Measurements from ENCODE around the gene FGF12. TPM values are rescaled to one million over a fixed set of nuclear protein-coding genes. Genes with fewer than 3 reads are reported as not detected.
"Not testable (repeated sequence)": the region's sequence is repeated elsewhere in the genome, so short reads cannot be mapped to it uniquely, and the experiment has no call there.

FGF12 gene
- total RNA-seq: under 1 TPM in 2 of 4 donors, not detected in 2; 0.32 to 0.55 TPM

- 0 to 16% methylated on average over 2 to 33 of the region's 36 CpGs for WGBS, 2 donors (ENCODE audit: low coverage in 1 of 2)
- H3K27ac ChIP-seq: no peak within 1 kb of the TSS
- DNase-seq: peak; percentile 11
- H3K36me3 ChIP-seq: no peaks in the 10 kb centered on the region
- peak within 1 kb of the TSS in 2 of 4 donors; percentile 12 to 13 for H3K4me3 ChIP-seq
- no peaks in the 10 kb centered on the region for H3K9me3 ChIP-seq
- in situ Hi-C loops (cut with MboI; ENCODE audit: low pct_ligation_motif_present in 1 of 4, low pct_unique_long_range_greater_than_20kb in 1 of 4, low sequenced_read_pairs in 3 of 4): no loop called here
- intact Hi-C loops (cut with DNase I; ENCODE audit: low total_unique reads): no loop called here
- H3K27me3 ChIP-seq: no peaks in the 10 kb centered on the region
- no peaks in the 10 kb centered on the region for H3K4me1 ChIP-seq
- TF ChIP-seq EP300 (IDR thresholded peaks at IDR 0.05; ENCODE audit: low read depth) (no peak), POLR2AphosphoS5 (IDR thresholded peaks at IDR 0.05) (no peak), CTCF (IDR thresholded peaks at IDR 0.05) (no peak), POLR2A (IDR thresholded peaks at IDR 0.05) (no peak)
Measured at GRCh38 chr3:192727032-192727847, at the start of gene FGF12. Gene FGF12, minus strand, starts transcription at chr3:192727541.

GRCh38 chr3:192774341-192774740, 47.0 kb upstream of the FGF12 start:
- H3K4me3 ChIP-seq; H3K36me3 ChIP-seq; H3K4me1 ChIP-seq; H3K27ac ChIP-seq; intact Hi-C loops (cut with DNase I; ENCODE audit: low total_unique reads); in situ Hi-C loops (cut with MboI; ENCODE audit: low pct_ligation_motif_present in 1 of 4, low pct_unique_long_range_greater_than_20kb in 1 of 4, low sequenced_read_pairs in 3 of 4); H3K27me3 ChIP-seq; H3K9me3 ChIP-seq; DNase-seq: not testable (repeated sequence)
- WGBS, 2 donors (ENCODE audit: low coverage in 1 of 2): 67 to 74% methylated on average over 4 of the region's 4 CpGs

GRCh38 chr3:192772240-192772894, 45.0 kb upstream of the FGF12 start:
- DNase-seq: no peak
- H3K36me3 ChIP-seq: no peaks in the 10 kb centered on the region
- TF ChIP-seq POLR2A (IDR thresholded peaks at IDR 0.05): no peak
- TF ChIP-seq POLR2AphosphoS5 (IDR thresholded peaks at IDR 0.05): no peak
- TF ChIP-seq CTCF (IDR thresholded peaks at IDR 0.05): no peak
- no peak for TF ChIP-seq EP300 (IDR thresholded peaks at IDR 0.05; ENCODE audit: low read depth)
- in situ Hi-C loops (cut with MboI; ENCODE audit: low pct_ligation_motif_present in 1 of 4, low pct_unique_long_range_greater_than_20kb in 1 of 4, low sequenced_read_pairs in 3 of 4): no loop called here
- no peak overlapping the region for H3K27ac ChIP-seq
- H3K27me3 ChIP-seq: no peaks in the 10 kb centered on the region
- peaks cover 0 to 4% of the 10 kb centered on the region in 2 donors for H3K9me3 ChIP-seq
- 53 to 54% methylated on average over 5 of the region's 5 CpGs for WGBS, 2 donors (ENCODE audit: low coverage in 1 of 2)
- no peaks in the 10 kb centered on the region for H3K4me1 ChIP-seq
- intact Hi-C loops (cut with DNase I; ENCODE audit: low total_unique reads): no loop called here
- no peak overlapping the region for H3K4me3 ChIP-seq

GRCh38 chr3:192758654-192759053, 31.3 kb upstream of the FGF12 start:
- in situ Hi-C loops (cut with MboI; ENCODE audit: low pct_ligation_motif_present in 1 of 4, low pct_unique_long_range_greater_than_20kb in 1 of 4, low sequenced_read_pairs in 3 of 4) (no loop called here), intact Hi-C loops (cut with DNase I; ENCODE audit: low total_unique reads) (no loop called here)
- H3K27me3 ChIP-seq: no peaks in the 10 kb centered on the region
- no peak overlapping the region for H3K27ac ChIP-seq
- no peaks in the 10 kb centered on the region for H3K9me3 ChIP-seq
- no peak for TF ChIP-seq POLR2AphosphoS5 (IDR thresholded peaks at IDR 0.05)
- no peak for TF ChIP-seq CTCF (IDR thresholded peaks at IDR 0.05)
- no peak for DNase-seq
- H3K36me3 ChIP-seq: no peaks in the 10 kb centered on the region
- no peaks in the 10 kb centered on the region for H3K4me1 ChIP-seq
- no peak overlapping the region for H3K4me3 ChIP-seq
- WGBS, 2 donors (ENCODE audit: low coverage in 1 of 2): 67 to 69% methylated on average over 3 to 7 of the region's 7 CpGs
